Vagina (tissue), 2 donors: Measurements from ENCODE around the gene IFT43. TPM values are rescaled to one million over a fixed set of nuclear protein-coding genes. Genes with fewer than 3 reads are reported as not detected.
A peak's percentile ranks its signal among the peaks of the same experiment; 100 is the strongest.

Experiments used
- DNase-seq, 2 donors: peaks; one replicate each; pipeline ENCODE4 v3.0.0-alpha.2; 2017; ENCODE audit errors: extremely low spot score in 2 of 2
- H3K27ac ChIP-seq: fragments of 200-600 bp; sonication (generic); one replicate; pipeline ENCODE4 v1.5.1; 2019
- H3K27me3 ChIP-seq: fragments of 200-600 bp; sonication (generic); one replicate; pipeline ENCODE4 v1.5.1; 2019
- H3K36me3 ChIP-seq, 2 donors: fragments of 200-600 bp; sonication (generic); one replicate each; pipeline ENCODE4 v1.5.1; 2017 to 2019
- H3K4me1 ChIP-seq: fragments of 200-600 bp; sonication (generic); one replicate; pipeline ENCODE4 v1.5.1; 2019
- H3K4me3 ChIP-seq, 2 donors: fragments of 200-600 bp; sonication (generic); 1 replicate in 1 of 2; 2 replicates in 1 of 2; pipeline ENCODE4 v1.5.1; 2016 to 2019
- H3K9me3 ChIP-seq: fragments of 200-600 bp; sonication (generic); one replicate; pipeline ENCODE4 v1.5.1; 2019
- POLR2A ChIP-seq, 2 donors: fragments of 450-650 bp; IDR thresholded peaks; one replicate each; pipeline ENCODE4 v1.6.1; 2017; ENCODE audit warnings: antibody characterized with exemption in 2 of 2, mild to moderate bottlenecking in 2 of 2, moderate library complexity in 2 of 2
- POLR2AphosphoS5 ChIP-seq, 2 donors: sonication (generic); formaldehyde crosslinking; IDR thresholded peaks; one replicate each; pipeline ENCODE4 v1.9.0; 2017; ENCODE audit warnings: antibody characterized with exemption in 2 of 2, mild to moderate bottlenecking in 2 of 2, low read depth in 1 of 2; ENCODE audit not compliant: insufficient read depth in 1 of 2
- intact Hi-C: fragments of 100-400 bp; cut with DNase I; formaldehyde crosslinking; loops from one replicate; pipeline ENCODE4 v1.15.1; 2023
- total RNA-seq: library from RNA; depleted of rRNA; stranded (reverse); fragments of >200 nt; gene quantifications from one replicate; pipeline ENCODE4 v1.2.3, GENCODE V29; 2016
- TF ChIP-seq, protein P1 (sequence below), 3 experiments: fragments of 450-650 bp in 2 of 3; fragments of 200-600 bp in 1 of 3; sonication (generic) in 1 of 3; IDR thresholded peaks; one replicate each; pipeline ENCODE4 v1.5.1; 2017 to 2019; ENCODE audit warnings: antibody characterized with exemption in 3 of 3, mild to moderate bottlenecking in 2 of 3, moderate library complexity in 2 of 3

Gene IFT43
- total RNA-seq, 1 donor from 2014 or later, result 47.4 TPM

- Histone ChIP-seq H3K36me3 (peaks cover 0 to 8% of the 10 kb centered on the region in 2 donors), H3K4me3 (no peak overlapping the region), H3K4me1 (peaks cover 17% of the 10 kb centered on the region), H3K9me3 (no peaks in the 10 kb centered on the region), H3K27me3 (no peaks in the 10 kb centered on the region), H3K27ac (no peak overlapping the region)
- DNase-seq, result no peak
- intact Hi-C loops, result loop anchor here (10.0 kb wide), 1 partner anchor 599 kb away; no protein-coding TSS in a partner anchor
- TF ChIP-seq, protein P1, sequence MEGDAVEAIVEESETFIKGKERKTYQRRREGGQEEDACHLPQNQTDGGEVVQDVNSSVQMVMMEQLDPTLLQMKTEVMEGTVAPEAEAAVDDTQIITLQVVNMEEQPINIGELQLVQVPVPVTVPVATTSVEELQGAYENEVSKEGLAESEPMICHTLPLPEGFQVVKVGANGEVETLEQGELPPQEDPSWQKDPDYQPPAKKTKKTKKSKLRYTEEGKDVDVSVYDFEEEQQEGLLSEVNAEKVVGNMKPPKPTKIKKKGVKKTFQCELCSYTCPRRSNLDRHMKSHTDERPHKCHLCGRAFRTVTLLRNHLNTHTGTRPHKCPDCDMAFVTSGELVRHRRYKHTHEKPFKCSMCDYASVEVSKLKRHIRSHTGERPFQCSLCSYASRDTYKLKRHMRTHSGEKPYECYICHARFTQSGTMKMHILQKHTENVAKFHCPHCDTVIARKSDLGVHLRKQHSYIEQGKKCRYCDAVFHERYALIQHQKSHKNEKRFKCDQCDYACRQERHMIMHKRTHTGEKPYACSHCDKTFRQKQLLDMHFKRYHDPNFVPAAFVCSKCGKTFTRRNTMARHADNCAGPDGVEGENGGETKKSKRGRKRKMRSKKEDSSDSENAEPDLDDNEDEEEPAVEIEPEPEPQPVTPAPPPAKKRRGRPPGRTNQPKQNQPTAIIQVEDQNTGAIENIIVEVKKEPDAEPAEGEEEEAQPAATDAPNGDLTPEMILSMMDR (IDR thresholded peaks at IDR 0.05), result no peak
- TF ChIP-seq POLR2A (IDR thresholded peaks at IDR 0.05), result no peak
- no peak for TF ChIP-seq POLR2AphosphoS5 (IDR thresholded peaks at IDR 0.05; ENCODE audit: insufficient read depth in 1 of 2, low read depth in 1 of 2)
Observed at GRCh38 chr14:76045773-76046172, 60.2 kb downstream of the IFT43 start.

GRCh38 chr14:76050250-76050649 is 64.7 kb downstream of the IFT43 start:
- peaks cover 17% of the 10 kb centered on the region for H3K4me1 ChIP-seq
- intact Hi-C loops, result loop anchor here (5.0 kb wide), 1 partner anchor 302 kb away; no protein-coding TSS in a partner anchor

GRCh38 chr14:76050797-76051392 is 65.3 kb downstream of the IFT43 start:
- Histone ChIP-seq H3K27me3 (no peaks in the 10 kb centered on the region), H3K4me1 (peaks cover 17% of the 10 kb centered on the region), H3K36me3 (no peaks in the 10 kb centered on the region), H3K9me3 (no peaks in the 10 kb centered on the region), H3K27ac (no peak overlapping the region), H3K4me3 (no peak overlapping the region)
- DNase-seq, result no peak
- no peak for TF ChIP-seq POLR2A (IDR thresholded peaks at IDR 0.05)
- TF ChIP-seq, protein P1 (IDR thresholded peaks at IDR 0.05), result peak; percentile 62 to 85 (median 76)
- intact Hi-C loops, result loop anchor here (5.0 kb wide), 1 partner anchor 301 kb away; no protein-coding TSS in a partner anchor

More at GRCh38 chr14:76050250-76050649, 64.7 kb downstream of the IFT43 start:
- DNase-seq, result no peak
- no peaks in the 10 kb centered on the region for H3K9me3 ChIP-seq
- no peak for TF ChIP-seq POLR2A (IDR thresholded peaks at IDR 0.05)
- TF ChIP-seq, protein P1 (IDR thresholded peaks at IDR 0.05), result no peak
- no peak for TF ChIP-seq POLR2AphosphoS5 (IDR thresholded peaks at IDR 0.05; ENCODE audit: insufficient read depth in 1 of 2, low read depth in 1 of 2)
- no peaks in the 10 kb centered on the region for H3K27me3 ChIP-seq
- no peak overlapping the region for H3K4me3 ChIP-seq
- H3K36me3 ChIP-seq, result no peaks in the 10 kb centered on the region
- no peak overlapping the region for H3K27ac ChIP-seq

DNA sequence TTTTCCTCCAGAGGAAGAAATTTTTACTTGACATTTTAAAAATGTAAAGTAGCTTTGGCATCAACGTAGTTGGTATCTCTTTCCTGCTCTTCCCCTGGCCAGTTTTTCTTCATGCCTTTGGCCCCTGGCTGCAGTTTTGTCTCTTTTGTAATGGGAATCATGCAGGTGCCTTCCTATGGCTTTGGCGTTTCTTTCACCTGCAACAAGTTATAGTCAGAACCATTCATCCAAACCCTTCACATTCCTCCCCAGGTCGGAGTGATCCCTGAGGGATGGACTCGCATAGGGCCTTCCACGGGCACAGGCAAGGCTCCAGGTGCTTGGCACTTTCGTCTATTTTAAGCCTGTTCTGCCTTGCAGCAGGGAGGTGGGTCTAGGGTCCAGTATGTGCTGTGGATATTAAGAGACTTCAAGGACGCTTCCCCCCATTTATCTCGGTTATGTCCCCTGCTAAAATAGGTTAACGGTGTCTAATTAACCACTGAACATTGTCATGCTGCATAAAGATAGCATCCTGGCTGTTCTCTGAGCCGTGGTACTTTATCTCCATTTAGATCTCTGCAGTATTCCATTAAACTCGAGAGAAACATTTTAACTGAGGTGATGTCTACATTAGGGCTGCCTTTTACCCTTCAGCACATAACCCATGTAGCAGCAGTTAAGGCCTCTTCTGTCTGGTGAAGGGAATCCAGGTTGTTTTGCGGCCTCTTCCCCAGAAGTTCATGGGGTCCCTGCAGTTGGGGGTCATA is 66.3 kb downstream of the IFT43 start:
- Histone ChIP-seq H3K27ac (no peak overlapping the region), H3K9me3 (no peaks in the 10 kb centered on the region), H3K4me1 (peaks cover 8% of the 10 kb centered on the region), H3K27me3 (no peaks in the 10 kb centered on the region), H3K36me3 (no peaks in the 10 kb centered on the region), H3K4me3 (no peak overlapping the region)
- no peak for DNase-seq
- no peak for TF ChIP-seq POLR2AphosphoS5 (IDR thresholded peaks at IDR 0.05; ENCODE audit: insufficient read depth in 1 of 2, low read depth in 1 of 2)
- TF ChIP-seq, protein P1 (IDR thresholded peaks at IDR 0.05), result no peak
- no peak for TF ChIP-seq POLR2A (IDR thresholded peaks at IDR 0.05)
- intact Hi-C loops, result loop anchor here (5.0 kb wide), 1 partner anchor 300 kb away; no protein-coding TSS in a partner anchor
